ENCODE results near the gene OR11L1. TPM values are rescaled to one million over a fixed set of nuclear protein-coding genes. Genes with fewer than 3 reads are reported as not detected.

Gene OR11L1
- total RNA-seq, 1 donor from 2014 or later = not detected

GRCh38 chr1:247843411-247843810 lies 1.7 kb upstream of the OR11L1 start:
- POLR2A ChIA-PET = no interaction called here
- Mint-ChIP-seq H3K36me3 (ENCODE audit: low read depth) (no peaks in the 10 kb centered on the region), H3K9me3 (no peaks in the 10 kb centered on the region), H3K27ac (no peak overlapping the region), H3K27me3 (no peaks in the 10 kb centered on the region), H3K4me3 (no peak overlapping the region), H3K4me1 (no peaks in the 10 kb centered on the region)
- ATAC-seq (ENCODE audit: low read depth) = no peak
- intact Hi-C loops (cut with micrococcal nuclease) = no loop called here
- no peak for DNase-seq
- no peak for TF ChIP-seq CTCF (IDR thresholded peaks at IDR 0.05)
- CTCF ChIA-PET = no interaction called here

GRCh38 chr1:247840818-247841217 lies 878 bp downstream of the OR11L1 start:
- Mint-ChIP-seq H3K4me3 (no peak overlapping the region), H3K4me1 (no peaks in the 10 kb centered on the region), H3K9me3 (no peaks in the 10 kb centered on the region), H3K36me3 (ENCODE audit: low read depth) (no peaks in the 10 kb centered on the region), H3K27ac (no peak overlapping the region), H3K27me3 (no peaks in the 10 kb centered on the region)
- no peak for TF ChIP-seq CTCF (IDR thresholded peaks at IDR 0.05)
- ChIA-PET POLR2A (no interaction called here), CTCF (no interaction called here)
- ATAC-seq (ENCODE audit: low read depth) (no peak), DNase-seq (no peak)
- intact Hi-C loops (cut with micrococcal nuclease) = no loop called here

- ATAC-seq (ENCODE audit: low read depth) (no peak), DNase-seq (no peak)
- Mint-ChIP-seq H3K4me1 (no peaks in the 10 kb centered on the region), H3K36me3 (ENCODE audit: low read depth) (no peaks in the 10 kb centered on the region), H3K27ac (no peak overlapping the region), H3K9me3 (no peaks in the 10 kb centered on the region), H3K4me3 (no peak overlapping the region), H3K27me3 (no peaks in the 10 kb centered on the region)
- ChIA-PET POLR2A (no interaction called here), CTCF (no interaction called here)
- intact Hi-C loops (cut with micrococcal nuclease) = no loop called here
- TF ChIP-seq CTCF (IDR thresholded peaks at IDR 0.05) = no peak
Measured at GRCh38 chr1:247833601-247834000, 8.1 kb downstream of the OR11L1 start.

GRCh38 chr1:247829656-247830055 lies 12.0 kb downstream of the OR11L1 start:
- ChIA-PET POLR2A (no interaction called here), CTCF (no interaction called here)
- Mint-ChIP-seq H3K4me3 (no peak overlapping the region), H3K36me3 (ENCODE audit: low read depth) (no peaks in the 10 kb centered on the region), H3K9me3 (peaks cover 3% of the 10 kb centered on the region), H3K4me1 (no peaks in the 10 kb centered on the region), H3K27ac (no peak overlapping the region), H3K27me3 (no peaks in the 10 kb centered on the region)
- ATAC-seq (ENCODE audit: low read depth) (no peak), DNase-seq (no peak)
- TF ChIP-seq CTCF (IDR thresholded peaks at IDR 0.05) = no peak
- intact Hi-C loops (cut with micrococcal nuclease) = no loop called here

- POLR2A ChIA-PET = no interaction called here
- H3K4me3 Mint-ChIP-seq = no peak overlapping the region
- peaks cover 3% of the 10 kb centered on the region for H3K9me3 Mint-ChIP-seq
- H3K27me3 Mint-ChIP-seq = no peaks in the 10 kb centered on the region
- peaks cover 7% of the 10 kb centered on the region for H3K4me1 Mint-ChIP-seq
- CTCF ChIA-PET = no interaction called here
- DNase-seq (no peak), ATAC-seq (ENCODE audit: low read depth) (no peak)
- intact Hi-C loops (cut with micrococcal nuclease) = no loop called here
- no peaks in the 10 kb centered on the region for H3K36me3 Mint-ChIP-seq (ENCODE audit: low read depth)
- TF ChIP-seq CTCF (IDR thresholded peaks at IDR 0.05) = no peak
- no peak overlapping the region for H3K27ac Mint-ChIP-seq
Measured at GRCh38 chr1:247825362-247825761, 16.3 kb downstream of the OR11L1 start.

All from activated B cell treated with CpG ODN at 0.5 μM for 24 hours (primary cell).